Panc1 (cell line): Measurements from ENCODE around the gene POU2F1. TPM values are rescaled to one million over a fixed set of nuclear protein-coding genes. Genes with fewer than 3 reads are reported as not detected.

ENCODE experiments used
- ATAC-seq: fragments of 200-7000 bp; cut with Tn5 transposase; 2 replicates; pipeline ENCODE4 v1.9.1; 2020; ENCODE audit warnings: mild to moderate bottlenecking, moderate library complexity
- BruUV-seq: library from RNA; stranded (reverse); fragments of 400-500 nt; replicated peaks from 2 replicates; lab custom pipeline; 2021; lab: Mats Ljungman, UMichigan
- CTCF ChIA-PET: fragments of 300-600 bp; sonication (Branson Sonifier 250); formaldehyde crosslinking; loops from one replicate; lab custom pipeline; 2022; ENCODE audit warnings: antibody characterized with exemption; lab: Charles Lee
- POLR2A ChIA-PET: fragments of 300-600 bp; sonication (Branson Sonifier 250); formaldehyde crosslinking; loops from one replicate; lab custom pipeline; 2022; ENCODE audit warnings: antibody characterized with exemption; lab: Charles Lee
- DNase-seq: peaks from one replicate; pipeline ENCODE4 v3.0.0-alpha.2; 2010; ENCODE audit warnings: low read depth, low spot score
- H3K27ac ChIP-seq: 2 replicates; pipeline ENCODE4 v1.5.1; 2011; ENCODE audit warnings: mild to moderate bottlenecking, low read length, inconsistent platforms
- H3K27me3 ChIP-seq: fragments of 200-500 bp; sonication (Bioruptor generic); 2 replicates; pipeline ENCODE4 v1.6.0; 2014; ENCODE audit warnings: low read length, inconsistent platforms; ENCODE audit not compliant: control insufficient read depth, insufficient read depth
- H3K36me3 ChIP-seq: fragments of 200-500 bp; sonication (Bioruptor generic); 2 replicates; pipeline ENCODE4 v1.5.1; 2014; ENCODE audit warnings: inconsistent platforms, mild to moderate bottlenecking, low read length, moderate library complexity; ENCODE audit not compliant: control insufficient read depth, insufficient read depth
- H3K4me1 ChIP-seq: 2 replicates; pipeline ENCODE4 v1.5.1; 2011; ENCODE audit warnings: inconsistent platforms, mild to moderate bottlenecking, low read length, moderate library complexity; ENCODE audit not compliant: control insufficient read depth, insufficient read depth
- H3K4me3 ChIP-seq, 2 experiments: 2 replicates each; pipeline ENCODE4 v1.5.1; 2011 to 2012; ENCODE audit warnings: low read depth in 2 of 2, low read length in 2 of 2, mild to moderate bottlenecking in 2 of 2, inconsistent platforms in 1 of 2, moderate library complexity in 1 of 2
- H3K9me3 ChIP-seq: fragments of 200-500 bp; sonication (Bioruptor generic); 2 replicates; pipeline ENCODE4 v1.5.1; 2014; ENCODE audit warnings: low read depth, mild to moderate bottlenecking, inconsistent platforms, low read length, moderate library complexity; ENCODE audit not compliant: control insufficient read depth, insufficient read depth
- POLR2AphosphoS5 ChIP-seq: IDR thresholded peaks from 2 replicates; pipeline ENCODE4 v1.6.1; 2012; ENCODE audit warnings: mild to moderate bottlenecking, low read depth, low read length, moderate library complexity
- SIN3A ChIP-seq: IDR thresholded peaks from 2 replicates; pipeline ENCODE4 v1.6.1; 2012; ENCODE audit warnings: low read depth, mild to moderate bottlenecking, low read length, moderate library complexity, borderline replicate concordance; ENCODE audit not compliant: insufficient read depth
- TCF7L2 ChIP-seq: IDR thresholded peaks from 2 replicates; pipeline ENCODE4 v1.6.1; 2011; ENCODE audit warnings: mild to moderate bottlenecking, low read depth, low read length, inconsistent platforms
- in situ Hi-C: cut with HindIII; loops from 2 replicates; pipeline ENCODE4 v1.10.0; 2016; ENCODE audit warnings: low sequenced_read_pairs, low pct_unique_long_range_greater_than_20kb
- intact Hi-C: fragments of 100-400 bp; cut with micrococcal nuclease; formaldehyde crosslinking; loops from one replicate; pipeline ENCODE4 v1.10.0; 2022; ENCODE audit not compliant: unreplicated experiment
- total RNA-seq: library from RNA; stranded (reverse); gene quantifications from one replicate; pipeline ENCODE4 v1.2.1, GENCODE V29; 2021; ENCODE audit not compliant: unreplicated experiment
- TF ChIP-seq, protein P1 (sequence below): fragments of 450-650 bp; IDR thresholded peaks from 2 replicates; pipeline ENCODE4 v1.5.1; 2017; ENCODE audit warnings: mild to moderate bottlenecking
- TF ChIP-seq, protein P2 (sequence below), 2 experiments: IDR thresholded peaks; 2 replicates each; pipeline ENCODE4 v1.6.1; 2011 to 2012; ENCODE audit warnings: low read depth in 2 of 2, control low read depth in 1 of 2, low read length in 1 of 2, mild to moderate bottlenecking in 1 of 2, moderate library complexity in 1 of 2; ENCODE audit not compliant: insufficient read depth in 1 of 2

The POU2F1 gene
- total RNA-seq, 1 experiment from 2014 or later = 17.1 TPM

- Histone ChIP-seq H3K27ac (no peak overlapping the region), H3K4me3 (no peak overlapping the region), H3K36me3 (no peaks in the 10 kb centered on the region), H3K9me3 (no peaks in the 10 kb centered on the region), H3K4me1 (no peaks in the 10 kb centered on the region), H3K27me3 (no peaks in the 10 kb centered on the region)
- DNase-seq (no peak), ATAC-seq (no peak)
- in situ Hi-C loops = no loop called here
- BruUV-seq = no TSS peak
- ChIA-PET CTCF (interaction anchor here (0.6 kb wide), 1 partner anchor 220 kb away, joined by 6 read pairs; the partner anchor contains the start of gene POU2F1), POLR2A (no interaction called here)
- intact Hi-C loops = loop anchor here (5.0 kb wide), 1 partner anchor 373 kb away; no protein-coding TSS in a partner anchor
- no peak for TF ChIP-seq POLR2AphosphoS5
- no peak for TF ChIP-seq SIN3A
- TF ChIP-seq, protein P1, sequence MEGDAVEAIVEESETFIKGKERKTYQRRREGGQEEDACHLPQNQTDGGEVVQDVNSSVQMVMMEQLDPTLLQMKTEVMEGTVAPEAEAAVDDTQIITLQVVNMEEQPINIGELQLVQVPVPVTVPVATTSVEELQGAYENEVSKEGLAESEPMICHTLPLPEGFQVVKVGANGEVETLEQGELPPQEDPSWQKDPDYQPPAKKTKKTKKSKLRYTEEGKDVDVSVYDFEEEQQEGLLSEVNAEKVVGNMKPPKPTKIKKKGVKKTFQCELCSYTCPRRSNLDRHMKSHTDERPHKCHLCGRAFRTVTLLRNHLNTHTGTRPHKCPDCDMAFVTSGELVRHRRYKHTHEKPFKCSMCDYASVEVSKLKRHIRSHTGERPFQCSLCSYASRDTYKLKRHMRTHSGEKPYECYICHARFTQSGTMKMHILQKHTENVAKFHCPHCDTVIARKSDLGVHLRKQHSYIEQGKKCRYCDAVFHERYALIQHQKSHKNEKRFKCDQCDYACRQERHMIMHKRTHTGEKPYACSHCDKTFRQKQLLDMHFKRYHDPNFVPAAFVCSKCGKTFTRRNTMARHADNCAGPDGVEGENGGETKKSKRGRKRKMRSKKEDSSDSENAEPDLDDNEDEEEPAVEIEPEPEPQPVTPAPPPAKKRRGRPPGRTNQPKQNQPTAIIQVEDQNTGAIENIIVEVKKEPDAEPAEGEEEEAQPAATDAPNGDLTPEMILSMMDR = no peak
- TF ChIP-seq, protein P2, sequence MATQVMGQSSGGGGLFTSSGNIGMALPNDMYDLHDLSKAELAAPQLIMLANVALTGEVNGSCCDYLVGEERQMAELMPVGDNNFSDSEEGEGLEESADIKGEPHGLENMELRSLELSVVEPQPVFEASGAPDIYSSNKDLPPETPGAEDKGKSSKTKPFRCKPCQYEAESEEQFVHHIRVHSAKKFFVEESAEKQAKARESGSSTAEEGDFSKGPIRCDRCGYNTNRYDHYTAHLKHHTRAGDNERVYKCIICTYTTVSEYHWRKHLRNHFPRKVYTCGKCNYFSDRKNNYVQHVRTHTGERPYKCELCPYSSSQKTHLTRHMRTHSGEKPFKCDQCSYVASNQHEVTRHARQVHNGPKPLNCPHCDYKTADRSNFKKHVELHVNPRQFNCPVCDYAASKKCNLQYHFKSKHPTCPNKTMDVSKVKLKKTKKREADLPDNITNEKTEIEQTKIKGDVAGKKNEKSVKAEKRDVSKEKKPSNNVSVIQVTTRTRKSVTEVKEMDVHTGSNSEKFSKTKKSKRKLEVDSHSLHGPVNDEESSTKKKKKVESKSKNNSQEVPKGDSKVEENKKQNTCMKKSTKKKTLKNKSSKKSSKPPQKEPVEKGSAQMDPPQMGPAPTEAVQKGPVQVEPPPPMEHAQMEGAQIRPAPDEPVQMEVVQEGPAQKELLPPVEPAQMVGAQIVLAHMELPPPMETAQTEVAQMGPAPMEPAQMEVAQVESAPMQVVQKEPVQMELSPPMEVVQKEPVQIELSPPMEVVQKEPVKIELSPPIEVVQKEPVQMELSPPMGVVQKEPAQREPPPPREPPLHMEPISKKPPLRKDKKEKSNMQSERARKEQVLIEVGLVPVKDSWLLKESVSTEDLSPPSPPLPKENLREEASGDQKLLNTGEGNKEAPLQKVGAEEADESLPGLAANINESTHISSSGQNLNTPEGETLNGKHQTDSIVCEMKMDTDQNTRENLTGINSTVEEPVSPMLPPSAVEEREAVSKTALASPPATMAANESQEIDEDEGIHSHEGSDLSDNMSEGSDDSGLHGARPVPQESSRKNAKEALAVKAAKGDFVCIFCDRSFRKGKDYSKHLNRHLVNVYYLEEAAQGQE (IDR thresholded peaks at IDR 0.05; ENCODE audit: insufficient read depth in 1 of 2, low read depth in 2 of 2, low read length in 1 of 2) = no peak
- TF ChIP-seq TCF7L2 = no peak
These were observed 220.1 kb downstream of the POU2F1 start for GRCh38 chr1:167440776-167441175.

GRCh38 chr1:167441222-167441621 lies 220.5 kb downstream of the POU2F1 start:
- no peak overlapping the region for H3K4me3 ChIP-seq
- DNase-seq = no peak
- no TSS peak for BruUV-seq
- no peaks in the 10 kb centered on the region for H3K9me3 ChIP-seq
- in situ Hi-C loops = no loop called here
- no peak overlapping the region for H3K27ac ChIP-seq
- no peaks in the 10 kb centered on the region for H3K4me1 ChIP-seq
- H3K27me3 ChIP-seq = no peaks in the 10 kb centered on the region
- TF ChIP-seq SIN3A (no peak), TCF7L2 (no peak), POLR2AphosphoS5 (no peak)
- TF ChIP-seq, protein P1 = no peak
- TF ChIP-seq, protein P2 (IDR thresholded peaks at IDR 0.05; ENCODE audit: insufficient read depth in 1 of 2, low read depth in 2 of 2, low read length in 1 of 2) = no peak
- ChIA-PET CTCF (no interaction called here), POLR2A (no interaction called here)
- no peak for ATAC-seq
- no peaks in the 10 kb centered on the region for H3K36me3 ChIP-seq
- intact Hi-C loops = loop anchor here (5.0 kb wide), 1 partner anchor 374 kb away; no protein-coding TSS in a partner anchor
